NCI-H146 treated with DMSO at 0.1 percent for 48 hours (cell line): Measurements from ENCODE around the gene HDAC4.

Experiments
- DNase-seq: peaks from one replicate; lab custom pipeline; 2025; ENCODE audit not compliant: unreplicated experiment; lab: John Stamatoyannopoulos, UW

Gene HDAC4

GRCh38 chr2:239061121-239061666 lies 339.6 kb downstream of the HDAC4 start:
- DNase-seq, result no peak

GRCh38 chr2:239060676-239061075 lies 340.1 kb downstream of the HDAC4 start:
- DNase-seq, result no peak

GRCh38 chr2:239059854-239060253 lies 341.0 kb downstream of the HDAC4 start:
- no peak for DNase-seq

GRCh38 chr2:239058766-239059165 lies 342.1 kb downstream of the HDAC4 start:
- no peak for DNase-seq

GRCh38 chr2:239057533-239057932 lies 343.3 kb downstream of the HDAC4 start:
- no peak for DNase-seq

GRCh38 chr2:239056611-239057010 lies 344.2 kb downstream of the HDAC4 start:
- DNase-seq, result no peak

GRCh38 chr2:239055756-239056493 lies 344.9 kb downstream of the HDAC4 start:
- DNase-seq, result no peak

GRCh38 chr2:239054921-239055320 lies 345.9 kb downstream of the HDAC4 start:
- DNase-seq, result no peak

GRCh38 chr2:239053801-239054503 lies 346.9 kb downstream of the HDAC4 start:
- no peak for DNase-seq

- DNase-seq, result no peak
Observed at GRCh38 chr2:239052798-239053665, 347.8 kb downstream of the HDAC4 start.

- DNase-seq, result no peak
Observed at GRCh38 chr2:239051891-239052445, 348.9 kb downstream of the HDAC4 start.

GRCh38 chr2:239050252-239050649 lies 350.6 kb downstream of the HDAC4 start:
- no peak for DNase-seq

GRCh38 chr2:239049421-239050251 lies 351.2 kb downstream of the HDAC4 start:
- DNase-seq, result no peak

- no peak for DNase-seq
Observed at GRCh38 chr2:239048736-239049135, 352.1 kb downstream of the HDAC4 start.

- no peak for DNase-seq
Observed at GRCh38 chr2:239047861-239048260, 353.0 kb downstream of the HDAC4 start.

- no peak for DNase-seq
Observed at GRCh38 chr2:239047420-239047819, 353.4 kb downstream of the HDAC4 start.

- no peak for DNase-seq
Observed at GRCh38 chr2:239046822-239047221, 354.0 kb downstream of the HDAC4 start.

GRCh38 chr2:239044336-239044735 lies 356.5 kb downstream of the HDAC4 start:
- no peak for DNase-seq

- DNase-seq, result no peak
Observed at GRCh38 chr2:239043326-239043725, 357.5 kb downstream of the HDAC4 start.
